OCI-LY3 (cell line): ENCODE measurements around the gene TNFRSF19.

ENCODE experiments used
- EZH2phosphoT487 ChIP-seq: fragments of 200-600 bp; shearing (Covaris generic); IDR thresholded peaks from 2 replicates; pipeline ENCODE4 v1.6.1; 2018; ENCODE audit warnings: antibody characterized with exemption, mixed run types, low read depth
- TF ChIP-seq, protein P1 (sequence below): fragments of 200-600, 300-600 bp; sonication (generic); IDR thresholded peaks from 2 replicates; pipeline ENCODE4 v1.5.1; 2014; ENCODE audit warnings: antibody characterized with exemption, low read length, low read depth

DNA sequence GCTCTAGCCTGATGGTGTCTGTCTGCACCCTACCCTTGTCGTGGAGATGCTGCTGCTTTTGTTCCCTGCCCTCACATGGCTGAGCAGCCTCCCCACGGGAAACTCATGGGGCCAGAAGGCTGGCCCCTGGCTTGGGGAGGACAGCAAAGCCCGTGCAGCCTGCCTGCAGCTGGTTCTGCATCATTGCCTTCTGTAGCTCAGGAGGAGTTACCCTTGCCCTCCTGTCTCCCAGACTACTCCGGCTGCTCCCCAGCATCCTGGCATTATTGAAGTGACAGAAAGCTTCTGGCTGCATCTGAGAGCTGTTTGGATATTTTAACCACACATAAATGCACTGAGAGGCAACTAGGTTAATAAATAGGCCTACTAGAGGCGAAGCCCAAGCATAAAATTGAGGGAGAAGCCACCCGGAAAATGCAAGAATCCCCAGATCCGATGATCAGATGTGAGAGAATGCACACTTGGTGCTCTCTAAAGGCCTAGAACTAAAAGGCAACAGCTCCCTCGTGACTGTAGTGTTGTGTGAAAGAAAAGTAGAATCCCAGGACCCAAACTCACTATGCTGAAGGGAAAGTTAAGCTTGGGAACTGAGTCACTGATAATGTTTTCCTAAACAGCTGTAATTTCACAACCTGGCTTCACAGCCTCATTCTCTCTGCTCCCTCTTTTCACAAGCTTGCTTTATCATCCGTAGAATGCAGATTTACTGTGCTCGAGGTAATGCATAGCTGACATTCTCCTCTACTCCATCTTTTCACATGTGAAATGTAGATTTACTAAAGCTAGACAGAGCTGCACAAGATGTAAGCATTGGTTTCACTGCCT lies 110.8 kb downstream of the TNFRSF19 start:
- TF ChIP-seq, protein P1, sequence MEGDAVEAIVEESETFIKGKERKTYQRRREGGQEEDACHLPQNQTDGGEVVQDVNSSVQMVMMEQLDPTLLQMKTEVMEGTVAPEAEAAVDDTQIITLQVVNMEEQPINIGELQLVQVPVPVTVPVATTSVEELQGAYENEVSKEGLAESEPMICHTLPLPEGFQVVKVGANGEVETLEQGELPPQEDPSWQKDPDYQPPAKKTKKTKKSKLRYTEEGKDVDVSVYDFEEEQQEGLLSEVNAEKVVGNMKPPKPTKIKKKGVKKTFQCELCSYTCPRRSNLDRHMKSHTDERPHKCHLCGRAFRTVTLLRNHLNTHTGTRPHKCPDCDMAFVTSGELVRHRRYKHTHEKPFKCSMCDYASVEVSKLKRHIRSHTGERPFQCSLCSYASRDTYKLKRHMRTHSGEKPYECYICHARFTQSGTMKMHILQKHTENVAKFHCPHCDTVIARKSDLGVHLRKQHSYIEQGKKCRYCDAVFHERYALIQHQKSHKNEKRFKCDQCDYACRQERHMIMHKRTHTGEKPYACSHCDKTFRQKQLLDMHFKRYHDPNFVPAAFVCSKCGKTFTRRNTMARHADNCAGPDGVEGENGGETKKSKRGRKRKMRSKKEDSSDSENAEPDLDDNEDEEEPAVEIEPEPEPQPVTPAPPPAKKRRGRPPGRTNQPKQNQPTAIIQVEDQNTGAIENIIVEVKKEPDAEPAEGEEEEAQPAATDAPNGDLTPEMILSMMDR = no peak
- no peak for TF ChIP-seq EZH2phosphoT487
